ENCODE results near the gene PLK1.
A peak's percentile ranks its signal among the peaks of the same experiment; 100 is the strongest.
"Not testable (repeated sequence)": the region's sequence is repeated elsewhere in the genome, so short reads cannot be mapped to it uniquely, and the experiment has no call there.

PLK1 gene

GRCh38 chr16:23678430-23679273 lies at the start of gene PLK1:
PLK1 (plus strand) TSS chr16:23678889; CDS start chr16:23678933, 44 bp downstream.
- peak; percentile 71 for DNase-seq

- no peak for DNase-seq
Measured at GRCh38 chr16:23629516-23629915, 49.2 kb upstream of the PLK1 start.

GRCh38 chr16:23631874-23632273 lies 46.8 kb upstream of the PLK1 start:
- DNase-seq = not testable (repeated sequence)

- DNase-seq = no peak
Measured at GRCh38 chr16:23634461-23635036, 44.1 kb upstream of the PLK1 start.

GRCh38 chr16:23635958-23636357 lies 42.7 kb upstream of the PLK1 start:
- DNase-seq = no peak

- DNase-seq = no peak
Measured at GRCh38 chr16:23640615-23640930, 38.1 kb upstream of the PLK1 start.

GRCh38 chr16:23640931-23641765 lies 37.5 kb upstream of the PLK1 start, which contains the start of the genes DCTN5 and PALB2:
DCTN5 (plus strand) TSS chr16:23641466; CDS start chr16:23641543, 77 bp downstream.
PALB2 (minus strand) TSS chr16:23641310; CDS start chr16:23641157, 153 bp downstream.
- DNase-seq = peak; percentile 81

GRCh38 chr16:23642246-23642774 lies 36.4 kb upstream of the PLK1 start:
- no peak for DNase-seq

- no peak for DNase-seq
Measured at GRCh38 chr16:23650674-23651416, 27.8 kb upstream of the PLK1 start.

GRCh38 chr16:23651943-23652468 lies 26.7 kb upstream of the PLK1 start:
- no peak for DNase-seq

- no peak for DNase-seq
Measured at GRCh38 chr16:23663918-23664317, 14.8 kb upstream of the PLK1 start.

GRCh38 chr16:23666571-23667354 lies 11.9 kb upstream of the PLK1 start:
- no peak for DNase-seq

GRCh38 chr16:23667355-23667659 lies 11.4 kb upstream of the PLK1 start:
- no peak for DNase-seq

GRCh38 chr16:23668225-23668624 lies 10.5 kb upstream of the PLK1 start:
- no peak for DNase-seq

- no peak for DNase-seq
Measured at GRCh38 chr16:23668873-23669272, 9.8 kb upstream of the PLK1 start.

GRCh38 chr16:23670137-23670776 lies 8.4 kb upstream of the PLK1 start:
- DNase-seq = no peak

GRCh38 chr16:23673971-23674614 lies 4.6 kb upstream of the PLK1 start:
- no peak for DNase-seq

GRCh38 chr16:23676924-23677480 lies 1.7 kb upstream of the PLK1 start:
- no peak for DNase-seq

GRCh38 chr16:23679274-23679985 lies 741 bp downstream of the PLK1 start:
- no peak for DNase-seq

GRCh38 chr16:23679986-23680336 lies 1.3 kb downstream of the PLK1 start:
- no peak for DNase-seq
